SK-N-SH treated with all-trans-retinoic acid at 6 μM for 48 hours (cell line): ENCODE measurements around the gene DOCK2.

Source experiments
- OSR1 ChIP-seq: fragments of 250-450 bp; sonication (Bioruptor Pico); IDR thresholded peaks from 2 replicates; pipeline ENCODE4 v1.8.0; 2022; ENCODE audit warnings: moderate library complexity, mild to moderate bottlenecking, inconsistent platforms
- PATZ1 ChIP-seq: fragments of 250-450 bp; sonication (Bioruptor Pico); IDR thresholded peaks from 2 replicates; pipeline ENCODE4 v1.8.0; 2020; ENCODE audit warnings: mild to moderate bottlenecking, moderate library complexity, borderline replicate concordance
- PPARA ChIP-seq: fragments of 250-450 bp; sonication (Bioruptor Pico); IDR thresholded peaks from 2 replicates; pipeline ENCODE4 v1.5.0; 2020; ENCODE audit warnings: mild to moderate bottlenecking, borderline replicate concordance
- TCF4 ChIP-seq: fragments of 250-450 bp; sonication (Bioruptor Pico); IDR thresholded peaks from 2 replicates; pipeline ENCODE4 v1.8.0; 2021; ENCODE audit warnings: mild to moderate bottlenecking, moderate library complexity, borderline replicate concordance
- ZNF70 ChIP-seq: fragments of 450-650 bp; formaldehyde crosslinking; IDR thresholded peaks from 2 replicates; pipeline ENCODE4 v1.5.0; 2020; ENCODE audit warnings: mild to moderate bottlenecking, moderate library complexity
- ZNF8 ChIP-seq: fragments of 450-650 bp; formaldehyde crosslinking; IDR thresholded peaks from 2 replicates; pipeline ENCODE4 v1.5.0; 2020; ENCODE audit warnings: mild to moderate bottlenecking, moderate library complexity

- TF ChIP-seq OSR1 (no peak), PATZ1 (CRISPR knock-in tag) (no peak), ZNF70 (CRISPR knock-in tag) (no peak), TCF4 (CRISPR knock-in tag) (no peak), ZNF8 (no peak), PPARA (CRISPR knock-in tag) (no peak)
Observed at GRCh38 chr5:169688106-169688505, 51.0 kb downstream of the DOCK2 start.
